Common myeloid progenitor, CD34-positive (primary cell): ENCODE data around the gene MBD3L2B.

Experiments
- CTCF ChIA-PET: fragments of 350-600 bp; sonication (Branson Sonifier 250); formaldehyde crosslinking; loops from one replicate; lab custom pipeline; 2021; ENCODE audit warnings: antibody characterized with exemption; lab: Charles Lee
- POLR2A ChIA-PET: fragments of 350-600 bp; sonication (Branson Sonifier 250); formaldehyde crosslinking; loops from one replicate; lab custom pipeline; 2021; ENCODE audit warnings: antibody characterized with exemption; lab: Charles Lee
- DNase-seq, 3 donors: peaks; one replicate each; pipeline versions ENCODE4 v3.0.0 to v3.0.0-alpha.2; 2013
- H3K27ac ChIP-seq, 2 experiments: 1 replicate in 1 of 2; 2 replicates in 1 of 2; pipeline ENCODE4 v1.7.0; 2013; ENCODE audit warnings: inconsistent platforms in 2 of 2, low read length in 2 of 2, mild to moderate bottlenecking in 2 of 2, low read depth in 1 of 2, moderate library complexity in 1 of 2; ENCODE audit not compliant: severe bottlenecking in 2 of 2, insufficient read depth in 1 of 2, poor library complexity in 1 of 2
- H3K27me3 ChIP-seq, 5 experiments: replicated peaks in 2 of 5; 1 replicate in 3 of 5; 2 replicates in 2 of 5; pipeline versions ENCODE4 v1.6.1 to v1.7.0; 2013; ENCODE audit warnings: low read length in 4 of 5, mild to moderate bottlenecking in 2 of 5, moderate library complexity in 2 of 5, inconsistent platforms in 1 of 5; ENCODE audit not compliant: insufficient read depth in 5 of 5, control insufficient read depth in 4 of 5
- H3K36me3 ChIP-seq, 4 experiments: 1 replicate in 2 of 4; 2 replicates in 2 of 4; pipeline versions ENCODE4 v1.6.1 to v1.7.0; 2013; ENCODE audit warnings: low read length in 3 of 4, control low read depth in 1 of 4, mild to moderate bottlenecking in 1 of 4; ENCODE audit not compliant: control insufficient read depth in 4 of 4, insufficient read depth in 4 of 4
- H3K4me1 ChIP-seq, 4 experiments: 1 replicate in 3 of 4; 2 replicates in 1 of 4; pipeline versions ENCODE4 v1.6.1 to v1.7.1; 2013; ENCODE audit warnings: low read length in 3 of 4, mild to moderate bottlenecking in 3 of 4, control low read depth in 1 of 4, inconsistent platforms in 1 of 4, moderate library complexity in 1 of 4; ENCODE audit not compliant: control insufficient read depth in 4 of 4, insufficient read depth in 4 of 4; ENCODE audit errors: control extremely low read depth in 1 of 4
- H3K4me3 ChIP-seq, 7 experiments: 1 replicate in 4 of 7; 2 replicates in 3 of 7; pipeline versions ENCODE4 v1.5.1 to v1.7.0; 2013; ENCODE audit warnings: mild to moderate bottlenecking in 7 of 7, low read length in 6 of 7, moderate library complexity in 6 of 7, inconsistent platforms in 2 of 7, low read depth in 2 of 7, control low read depth in 1 of 7; ENCODE audit not compliant: insufficient read depth in 4 of 7, control insufficient read depth in 1 of 7; ENCODE audit errors: extremely low read depth in 1 of 7
- H3K9me3 ChIP-seq, 5 experiments: 1 replicate in 4 of 5; 2 replicates in 1 of 5; pipeline versions ENCODE4 v1.6.1 to v1.7.1; 2013; ENCODE audit warnings: low read length in 4 of 5, mild to moderate bottlenecking in 2 of 5, inconsistent platforms in 1 of 5, low read depth in 1 of 5, moderate library complexity in 1 of 5; ENCODE audit not compliant: control insufficient read depth in 4 of 5, insufficient read depth in 2 of 5; ENCODE audit errors: control extremely low read depth in 1 of 5
- WGBS: methylation state at CpG from one replicate; pipeline ENCODE4 v1.1.5; 2013; ENCODE audit not compliant: insufficient coverage; 5-methylcytosine and 5-hydroxymethylcytosine counted together

The MBD3L2B gene

DNA sequence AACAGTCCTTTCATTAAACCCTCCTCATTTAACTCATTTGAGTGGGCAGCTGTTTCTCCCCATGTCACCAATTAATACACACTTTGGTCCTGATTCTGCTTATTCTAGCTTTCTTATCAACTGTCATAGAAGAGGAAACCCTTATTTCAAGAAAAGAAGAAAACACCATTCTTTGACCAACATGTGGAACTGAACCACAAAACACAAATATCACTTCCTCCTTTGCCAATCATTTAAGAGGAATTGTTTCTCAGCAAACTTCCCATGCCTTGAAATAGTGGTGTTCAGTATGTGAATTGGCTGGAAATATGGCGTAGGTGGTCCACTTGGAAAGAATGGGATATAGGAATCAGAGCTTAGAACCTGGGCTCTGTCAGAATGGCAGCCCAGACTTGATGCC, 20.4 kb downstream of the MBD3L2B start:
- Histone ChIP-seq H3K27ac (no peak overlapping the region), H3K9me3 (no peaks in the 10 kb centered on the region), H3K27me3 (no peaks in the 10 kb centered on the region), H3K4me1 (peaks cover 0 to 5% (median 1%) of the 10 kb centered on the region in 4 experiments), H3K4me3 (no peak overlapping the region), H3K36me3 (no peaks in the 10 kb centered on the region)
- no peak for DNase-seq
- POLR2A ChIA-PET: no interaction called here
- 100% methylated on average over 1 of the region's 1 CpG for WGBS
- CTCF ChIA-PET: interaction anchor here (0.9 kb wide), 1 partner anchor 73 kb away, joined by 3 read pairs; no protein-coding TSS in a partner anchor

DNA sequence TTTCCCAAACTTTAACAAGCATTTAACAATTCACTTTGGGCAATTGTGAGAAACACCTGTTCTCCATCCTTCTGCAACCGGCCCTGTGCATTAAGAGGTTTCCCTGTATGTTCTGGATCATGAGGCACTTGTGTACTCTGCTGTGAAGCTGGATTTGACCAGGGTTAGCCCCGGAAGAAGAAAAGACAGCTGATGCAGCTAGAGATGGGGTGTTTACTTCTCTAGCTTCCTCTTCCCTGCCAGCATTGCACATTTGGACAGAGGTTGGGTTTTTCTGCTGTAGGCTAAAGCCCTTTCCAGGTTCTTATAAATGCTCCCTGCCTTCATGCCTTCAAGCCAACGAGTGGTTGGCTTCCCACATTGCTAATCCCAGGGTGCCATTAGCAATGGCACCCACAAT, 20.9 kb downstream of the MBD3L2B start:
- Histone ChIP-seq H3K27ac (no peak overlapping the region), H3K36me3 (no peaks in the 10 kb centered on the region), H3K4me1 (peaks cover 0 to 5% (median 1%) of the 10 kb centered on the region in 4 experiments), H3K4me3 (no peak overlapping the region), H3K9me3 (no peaks in the 10 kb centered on the region), H3K27me3 (no peaks in the 10 kb centered on the region)
- 81% methylated on average over 3 of the region's 3 CpGs for WGBS
- ChIA-PET CTCF (no interaction called here), POLR2A (no interaction called here)
- no peak for DNase-seq

DNA sequence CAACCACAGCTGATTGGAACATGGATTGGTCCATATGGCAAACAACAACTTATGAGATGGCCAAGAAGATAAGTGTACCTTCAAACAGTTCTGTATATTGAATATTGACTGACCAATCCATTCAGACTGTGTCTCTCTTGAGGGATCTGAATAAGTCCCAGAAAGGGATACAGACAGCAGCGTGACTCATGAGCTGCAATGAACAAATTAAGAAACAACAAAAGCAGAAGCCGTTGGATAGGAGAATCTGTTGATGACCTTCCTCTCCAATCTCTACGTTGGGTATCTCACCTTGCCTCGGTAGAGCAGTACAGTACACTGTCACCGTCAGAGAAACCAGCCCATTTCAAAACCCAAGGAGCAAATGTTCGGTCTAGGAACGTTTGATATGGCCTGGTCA, 21.3 kb downstream of the MBD3L2B start:
- POLR2A ChIA-PET: no interaction called here

DNA sequence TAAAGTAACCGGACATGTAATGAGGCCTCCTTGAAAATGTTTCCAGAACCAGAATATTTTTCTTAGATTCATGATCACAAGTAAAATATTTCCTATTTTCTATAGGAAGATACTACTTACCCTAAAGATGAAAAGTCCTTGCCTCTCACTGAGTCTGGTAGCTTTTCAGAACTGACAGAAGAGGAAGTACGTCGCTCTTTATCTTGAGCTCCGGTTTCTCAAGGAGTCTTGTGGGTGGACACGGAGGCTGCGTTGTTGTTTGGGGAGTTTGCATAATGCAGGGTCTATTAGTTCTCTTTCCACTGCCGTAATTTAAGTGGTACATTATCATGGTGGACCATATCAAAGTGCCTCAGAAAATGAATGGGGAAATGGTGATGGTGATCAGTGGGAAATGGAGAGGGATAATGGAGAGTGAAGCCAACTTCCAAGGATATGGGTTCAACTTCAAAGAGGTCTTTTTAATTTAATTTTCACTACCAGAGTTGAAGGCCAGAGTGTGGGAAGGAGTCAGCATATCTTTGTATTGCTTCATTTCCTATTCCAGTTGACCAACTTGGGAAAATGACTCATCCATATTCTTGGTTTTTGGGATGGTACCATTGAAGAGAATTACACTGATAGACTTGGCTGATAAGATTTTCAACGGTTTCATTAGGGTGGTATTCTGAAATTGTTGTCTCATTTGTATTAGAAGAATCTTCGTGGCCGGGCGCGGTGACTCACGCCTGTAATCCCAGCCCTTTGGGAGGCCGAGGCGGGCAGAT, 23.4 kb downstream of the MBD3L2B start:
- Histone ChIP-seq H3K36me3 (no peaks in the 10 kb centered on the region), H3K27ac (no peak overlapping the region), H3K4me3 (no peak overlapping the region), H3K27me3 (no peaks in the 10 kb centered on the region), H3K4me1 (peaks cover 0 to 5% (median 1%) of the 10 kb centered on the region in 4 experiments), H3K9me3 (no peaks in the 10 kb centered on the region)
- peak; percentile 34 to 80 (median 74) for DNase-seq
- WGBS: 50% methylated on average over 10 of the region's 15 CpGs
- ChIA-PET POLR2A (no interaction called here), CTCF (no interaction called here)

More for the DNA sequence above, 21.3 kb downstream of the MBD3L2B start:
- Histone ChIP-seq H3K9me3 (no peaks in the 10 kb centered on the region), H3K4me1 (peaks cover 0 to 5% (median 1%) of the 10 kb centered on the region in 4 experiments), H3K36me3 (no peaks in the 10 kb centered on the region), H3K27ac (no peak overlapping the region), H3K27me3 (no peaks in the 10 kb centered on the region), H3K4me3 (no peak overlapping the region)
- DNase-seq: no peak
- WGBS: 95% methylated on average over 6 of the region's 7 CpGs
- CTCF ChIA-PET: no interaction called here

DNA sequence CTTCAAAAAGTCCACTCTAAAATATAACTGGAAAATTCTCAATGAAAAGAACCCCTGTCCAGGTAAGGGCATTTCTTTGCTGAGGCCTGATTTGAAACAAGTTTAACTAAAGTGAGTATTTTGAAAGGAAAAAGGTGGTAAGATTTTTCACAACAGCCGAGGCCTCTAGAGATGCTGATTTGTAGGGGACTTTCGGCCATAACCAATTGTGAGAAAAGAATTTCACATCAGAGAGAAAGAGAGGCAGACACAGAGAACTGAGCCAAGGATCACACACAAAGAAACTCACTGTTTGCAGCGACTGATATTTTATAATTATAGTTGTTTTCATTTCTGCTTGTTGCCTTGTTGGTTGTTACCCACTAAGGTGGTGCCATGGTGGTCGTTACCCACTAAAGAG, 24.4 kb downstream of the MBD3L2B start:
- H3K4me3 ChIP-seq: no peak overlapping the region
- no peaks in the 10 kb centered on the region for H3K36me3 ChIP-seq
- POLR2A ChIA-PET: no interaction called here
- H3K27ac ChIP-seq: no peak overlapping the region
- peaks cover 0 to 5% (median 1%) of the 10 kb centered on the region in 4 experiments for H3K4me1 ChIP-seq
- H3K27me3 ChIP-seq: no peaks in the 10 kb centered on the region
- DNase-seq: no peak
- H3K9me3 ChIP-seq: no peaks in the 10 kb centered on the region
- CTCF ChIA-PET: no interaction called here
- 100% methylated on average over 2 of the region's 4 CpGs for WGBS

DNA sequence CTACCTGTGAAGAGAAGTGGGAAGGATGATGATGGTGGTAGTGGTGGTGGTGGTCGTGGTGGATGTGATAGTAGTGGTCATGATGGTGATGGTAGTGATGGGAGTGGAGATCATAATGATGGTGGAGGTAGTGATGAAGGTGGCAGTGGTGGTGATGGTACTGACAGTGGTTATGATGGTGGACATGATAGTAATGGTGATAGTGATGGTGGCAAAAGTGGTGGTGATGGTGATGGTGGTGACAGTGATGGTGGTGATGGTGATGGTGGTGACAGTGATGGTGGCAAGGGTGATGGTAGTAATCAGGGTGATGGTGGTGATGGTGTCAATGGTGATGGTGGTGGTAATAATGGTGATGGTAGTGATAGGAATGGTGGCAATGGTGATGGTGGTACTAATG, 26.2 kb downstream of the MBD3L2B start:
- Histone ChIP-seq H3K27me3 (no peaks in the 10 kb centered on the region), H3K27ac (no peak overlapping the region), H3K36me3 (no peaks in the 10 kb centered on the region), H3K9me3 (no peaks in the 10 kb centered on the region), H3K4me3 (no peak overlapping the region), H3K4me1 (no peaks in the 10 kb centered on the region)
- DNase-seq: no peak
- ChIA-PET CTCF (no interaction called here), POLR2A (no interaction called here)
- WGBS: 64% methylated on average over 1 of the region's 1 CpG

DNA sequence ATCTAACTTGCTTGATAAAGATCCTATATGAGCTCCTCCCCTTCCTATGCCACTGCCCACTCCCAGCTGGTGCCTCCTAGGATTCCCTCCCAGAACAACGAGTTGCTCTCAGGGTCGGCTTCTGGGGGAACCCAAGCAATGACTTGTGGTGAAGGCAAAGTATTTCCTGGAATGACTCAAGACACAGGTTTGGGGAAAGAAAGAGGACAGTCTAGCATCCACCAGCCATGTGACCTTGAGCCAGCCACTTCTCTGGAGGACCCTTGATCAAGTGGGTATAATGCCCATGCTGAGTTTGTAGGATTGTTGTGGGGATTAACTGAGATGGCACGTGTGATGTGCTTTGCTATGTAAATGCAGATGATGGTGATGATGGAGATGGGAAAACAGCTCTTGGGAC, 33.0 kb downstream of the MBD3L2B start:
- H3K4me3 ChIP-seq: no peak overlapping the region
- peaks cover 2 to 27% (median 12%) of the 10 kb centered on the region in 5 experiments for H3K9me3 ChIP-seq
- POLR2A ChIA-PET: no interaction called here
- DNase-seq: no peak
- WGBS: 42% methylated on average over 2 of the region's 3 CpGs
- H3K27ac ChIP-seq: no peak overlapping the region
- CTCF ChIA-PET: interaction anchor here (1.2 kb wide), 1 partner anchor 26 kb away, joined by 4 read pairs; no protein-coding TSS in a partner anchor
- H3K36me3 ChIP-seq: no peaks in the 10 kb centered on the region
- no peaks in the 10 kb centered on the region for H3K4me1 ChIP-seq
- peaks cover 0 to 2% (median 0%) of the 10 kb centered on the region in 5 experiments for H3K27me3 ChIP-seq
